SU-DHL-6 (cell line): ENCODE results near the gene IFNW1.
"Not testable (repeated sequence)": the region's sequence is repeated elsewhere in the genome, so short reads cannot be mapped to it uniquely, and the experiment has no call there.

Experiments used
- H2AFZ ChIP-seq: fragments of 200-600 bp; sonication (generic); 2 replicates; pipeline ENCODE4 v1.6.1; 2014; ENCODE audit warnings: low read depth, mild to moderate bottlenecking, moderate library complexity, mixed read lengths, antibody characterized with exemption, low read length; ENCODE audit not compliant: severe bottlenecking
- H3F3A ChIP-seq: fragments of 200-600 bp; shearing (Covaris generic); 2 replicates; pipeline ENCODE4 v1.6.0; 2016; ENCODE audit warnings: antibody characterized with exemption, mild to moderate bottlenecking; ENCODE audit not compliant: insufficient read depth
- H3K27ac ChIP-seq: fragments of 200-600 bp; sonication (generic); 2 replicates; pipeline ENCODE4 v1.5.1; 2016; ENCODE audit warnings: low read depth, mild to moderate bottlenecking, low read length, moderate library complexity, mixed read lengths
- H3K27me3 ChIP-seq: fragments of 200-600 bp; sonication (generic), shearing (Covaris generic); 2 replicates; pipeline ENCODE4 v1.6.0; 2014; ENCODE audit warnings: mild to moderate bottlenecking, low read length
- H3K36me3 ChIP-seq: fragments of 200-600 bp; sonication (generic); 2 replicates; pipeline ENCODE4 v1.6.1; 2014; ENCODE audit warnings: mild to moderate bottlenecking, low read length, mixed read lengths
- H3K4me2 ChIP-seq: fragments of 300-600, 200-600 bp; shearing (Covaris generic), sonication (generic); 2 replicates; pipeline ENCODE4 v1.6.0; 2014; ENCODE audit warnings: low read length, low read depth, mild to moderate bottlenecking; ENCODE audit not compliant: poor library complexity, severe bottlenecking
- H3K4me3 ChIP-seq: fragments of 200-600 bp; sonication (generic); 2 replicates; pipeline ENCODE4 v1.5.1; 2014; ENCODE audit warnings: antibody characterized with exemption, low read length, mild to moderate bottlenecking, mixed read lengths; ENCODE audit not compliant: insufficient read depth, poor library complexity, severe bottlenecking
- H3K79me2 ChIP-seq: fragments of 200-600 bp; sonication (generic); 2 replicates; pipeline ENCODE4 v1.6.1; 2014; ENCODE audit warnings: mild to moderate bottlenecking, low read length, moderate library complexity; ENCODE audit not compliant: insufficient read depth
- H3K9ac ChIP-seq: fragments of 200-600 bp; sonication (generic); 2 replicates; pipeline ENCODE4 v1.7.0; 2014; ENCODE audit warnings: mild to moderate bottlenecking, low read length
- H3K9me2 ChIP-seq: fragments of 200-600 bp; sonication (generic); replicated peaks from 2 replicates; pipeline ENCODE4 v1.6.1; 2014; ENCODE audit warnings: low read length; ENCODE audit not compliant: insufficient read depth
- H3K9me3 ChIP-seq: fragments of 200-600 bp; sonication (generic); 2 replicates; pipeline ENCODE4 v1.6.1; 2014; ENCODE audit warnings: low read length, mixed read lengths; ENCODE audit not compliant: insufficient read depth
- H4K20me1 ChIP-seq: fragments of 200-600 bp; sonication (generic); 2 replicates; pipeline ENCODE4 v1.6.1; 2014; ENCODE audit warnings: low read depth, mild to moderate bottlenecking, antibody characterized with exemption, low read length, moderate library complexity, mixed read lengths
- CTCF ChIP-seq: fragments of 200-600 bp; sonication (generic); IDR thresholded peaks from one replicate; pipeline ENCODE4 v1.5.1; 2017; ENCODE audit warnings: antibody characterized with exemption, mild to moderate bottlenecking, low read length, moderate library complexity; ENCODE audit not compliant: insufficient read depth, poor library complexity, severe bottlenecking
- EZH2phosphoT487 ChIP-seq: fragments of 200-600 bp; sonication (generic), shearing (Covaris generic); conservative IDR thresholded peaks from 2 replicates; pipeline ENCODE4 v1.6.1; 2018; ENCODE audit warnings: mild to moderate bottlenecking, antibody characterized with exemption, low read length, moderate library complexity, mixed read lengths

Gene IFNW1

GRCh38 chr9:21141427-21141882, at the start of gene IFNW1:
TSS of gene IFNW1 (minus strand) at chr9:21141832. CDS start at chr9:21141570, 262 bp downstream.
- Histone ChIP-seq H3K9me2 (no peaks in the 10 kb centered on the region), H2AFZ (no peak within 1 kb of the TSS), H3K27me3 (no peaks in the 10 kb centered on the region), H3K9ac (no peak within 1 kb of the TSS), H3F3A (no peaks in the 10 kb centered on the region), H3K36me3 (no peaks in the 10 kb centered on the region), H3K27ac (no peak within 1 kb of the TSS), H4K20me1 (no peaks in the 10 kb centered on the region), H3K4me2 (no peak within 1 kb of the TSS), H3K4me3 (no peak within 1 kb of the TSS), H3K9me3 (no peaks in the 10 kb centered on the region), H3K79me2 (no peaks in the 10 kb centered on the region)
- TF ChIP-seq EZH2phosphoT487 (no peak), CTCF (no peak)

GRCh38 chr9:21187487-21187886, 45.9 kb upstream of the IFNW1 start, which contains the start of gene IFNA4:
TSS of gene IFNA4 (minus strand) at chr9:21187587. CDS start at chr9:21187531, 56 bp downstream.
- not testable (repeated sequence) for H3K79me2 ChIP-seq, H3K27ac ChIP-seq, H3K9me2 ChIP-seq, H3K9me3 ChIP-seq, H2AFZ ChIP-seq, H3K36me3 ChIP-seq, H3K9ac ChIP-seq, H3F3A ChIP-seq, H3K27me3 ChIP-seq, H3K4me3 ChIP-seq, H3K4me2 ChIP-seq, H4K20me1 ChIP-seq

GRCh38 chr9:21182810-21183736, 41.4 kb upstream of the IFNW1 start:
- not testable (repeated sequence) for H4K20me1 ChIP-seq, H3K4me2 ChIP-seq, H3K9me3 ChIP-seq, H2AFZ ChIP-seq, H3K79me2 ChIP-seq, H3K27ac ChIP-seq, H3K9me2 ChIP-seq, H3F3A ChIP-seq, H3K27me3 ChIP-seq, H3K4me3 ChIP-seq, H3K36me3 ChIP-seq, H3K9ac ChIP-seq
- peak; percentile 80 for TF ChIP-seq CTCF

- TF ChIP-seq EZH2phosphoT487 (no peak), CTCF (no peak)
- Histone ChIP-seq H3K79me2 (no peaks in the 10 kb centered on the region), H4K20me1 (no peaks in the 10 kb centered on the region), H3K27me3 (no peaks in the 10 kb centered on the region), H3K27ac (no peak overlapping the region), H3K9ac (no peak overlapping the region), H3K9me2 (no peaks in the 10 kb centered on the region), H3K9me3 (no peaks in the 10 kb centered on the region), H2AFZ (no peak overlapping the region), H3K4me2 (no peak overlapping the region), H3K4me3 (no peak overlapping the region), H3K36me3 (no peaks in the 10 kb centered on the region), H3F3A (no peaks in the 10 kb centered on the region)
These were observed 33.0 kb upstream of the IFNW1 start for GRCh38 chr9:21174671-21175070.
